Dermis microvascular lymphatic vessel endothelial cell (primary cell): ENCODE results near the gene SCAF4. TPM values are rescaled to one million over a fixed set of nuclear protein-coding genes. Genes with fewer than 3 reads are reported as not detected.

ENCODE experiments used
- DNase-seq, 2 donors: peaks; one replicate each; pipeline versions ENCODE4 v3.0.0 to v3.0.0-alpha.2; 2010; ENCODE audit warnings: low read depth in 2 of 2
- total RNA-seq: library from RNA; depleted of rRNA; stranded (reverse); fragments of >200 nt; gene quantifications from 2 replicates; pipeline ENCODE4 v1.2.1, GENCODE V29; 2014

SCAF4 gene
- total RNA-seq, 1 donor from 2014 or later: 2.6 TPM

DNA sequence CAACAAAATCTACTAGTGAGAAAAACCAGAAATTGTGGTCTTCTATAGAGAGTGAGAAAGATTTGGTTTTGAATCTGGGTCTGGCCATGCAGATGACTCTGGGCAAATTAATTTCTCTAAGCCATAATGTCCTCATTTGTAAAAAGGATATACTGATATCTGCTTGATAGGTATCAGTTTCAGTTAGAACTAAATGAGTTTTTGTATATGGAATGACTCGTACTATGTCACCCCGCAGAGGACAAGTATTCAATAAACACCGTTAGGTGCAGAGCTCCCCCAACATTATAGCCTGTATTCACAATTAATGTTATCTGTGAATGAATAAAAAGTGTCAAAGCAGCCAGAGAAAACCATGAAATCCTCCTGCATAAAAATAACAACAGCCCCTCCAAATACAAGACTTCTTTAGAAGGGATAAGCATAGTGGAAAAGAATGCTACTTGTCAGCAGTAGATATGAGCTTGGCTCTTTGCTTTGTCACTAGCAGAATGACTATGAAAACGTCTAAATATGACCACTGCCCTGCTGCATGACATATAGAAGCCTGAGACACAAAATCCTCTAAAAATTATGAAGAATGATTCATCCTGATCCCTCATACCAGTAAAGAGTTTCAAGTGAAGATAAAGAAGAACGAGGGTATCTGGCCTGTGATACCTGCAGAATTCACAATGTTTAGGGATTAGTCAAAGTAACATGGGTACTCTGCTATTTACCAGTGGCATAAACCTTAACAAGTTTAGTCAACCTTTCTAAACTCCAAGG, 17.8 kb downstream of the SCAF4 start:
- DNase-seq: no peak

DNA sequence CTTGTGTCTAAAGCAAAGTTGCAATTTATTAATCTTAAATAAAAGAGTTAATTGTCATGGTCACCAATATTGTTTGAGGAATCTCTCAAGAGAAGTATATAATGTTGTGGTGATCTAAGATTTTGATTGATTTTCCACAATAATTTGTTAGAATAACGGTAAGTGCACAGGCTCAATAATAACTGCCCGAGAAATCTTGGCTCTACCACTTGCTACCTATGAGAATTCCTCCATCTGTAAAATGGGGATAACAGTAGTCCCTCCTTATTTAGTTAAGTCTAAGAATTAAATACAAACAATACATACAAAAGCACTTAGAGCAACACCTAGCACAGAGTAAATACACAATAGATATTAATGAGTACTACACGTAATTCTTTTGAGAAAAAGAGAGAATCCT, 18.8 kb downstream of the SCAF4 start:
- DNase-seq: no peak

DNA sequence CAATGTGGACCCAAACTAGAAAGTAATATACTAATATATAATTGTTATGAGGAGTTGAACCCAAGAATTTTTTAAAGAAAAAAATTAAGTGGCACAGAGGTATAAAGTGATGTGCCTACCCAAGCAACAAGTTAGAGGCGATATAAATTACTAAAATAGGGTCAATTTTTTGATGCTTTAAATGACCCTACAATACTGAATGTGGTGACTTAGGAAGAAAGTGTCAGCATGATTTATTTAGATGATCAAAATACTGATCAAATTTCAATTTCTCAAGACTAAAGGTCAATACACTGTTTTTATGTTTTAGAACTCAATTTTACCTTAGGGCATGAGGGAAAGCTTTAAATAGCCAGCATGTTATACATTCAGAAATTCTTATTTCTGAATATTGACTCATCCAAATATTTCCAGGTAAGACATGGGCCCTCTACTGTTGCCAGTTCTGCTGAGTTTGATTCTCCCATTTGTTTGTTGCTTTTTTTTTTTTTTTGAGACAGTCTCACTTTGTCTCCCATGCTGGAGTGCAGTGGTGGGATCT, 20.1 kb downstream of the SCAF4 start:
- DNase-seq: no peak

- DNase-seq: no peak
These were observed 20.6 kb downstream of the SCAF4 start for GRCh38 chr21:31711326-31711725.

DNA sequence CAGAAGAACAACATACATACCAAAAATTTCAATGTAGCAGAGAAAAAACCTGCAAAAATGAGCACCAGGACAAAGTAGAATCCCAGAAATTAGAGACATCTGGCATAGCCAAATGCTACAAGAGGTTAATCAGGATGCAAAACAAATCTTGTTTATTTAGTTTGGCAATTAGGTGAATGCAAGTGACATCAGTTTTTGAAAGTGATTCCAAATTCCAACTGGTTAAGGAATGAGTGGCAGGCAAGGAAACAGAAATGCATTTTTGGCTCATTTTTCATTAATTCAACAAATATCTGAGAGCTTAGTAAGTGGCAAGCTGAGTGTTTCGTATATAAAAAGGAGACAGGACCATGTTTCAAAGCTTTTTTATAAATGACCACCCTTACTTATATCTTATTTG, 21.3 kb downstream of the SCAF4 start:
- peak in 1 of 2 donors; percentile 7 for DNase-seq

- no peak for DNase-seq
These were observed 23.4 kb downstream of the SCAF4 start for GRCh38 chr21:31708541-31708940.

DNA sequence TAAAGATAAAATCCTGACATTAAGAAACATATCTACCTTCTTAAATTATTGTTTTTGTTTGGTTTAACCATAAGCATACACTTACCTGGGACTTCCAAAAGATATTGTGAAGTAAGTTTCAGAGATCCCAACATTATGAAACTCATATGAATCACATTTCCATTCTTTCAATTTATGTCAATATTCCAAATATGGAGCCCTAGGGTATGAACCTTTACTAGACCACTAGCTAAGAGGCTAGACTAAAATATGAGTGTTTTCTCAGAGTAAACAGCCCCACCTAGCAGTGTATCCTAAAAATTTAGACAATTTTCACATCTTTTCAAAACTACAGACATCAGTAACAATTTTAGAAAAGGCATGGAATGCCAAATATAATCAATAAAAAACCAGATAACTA, 24.4 kb downstream of the SCAF4 start:
- no peak for DNase-seq

GRCh38 chr21:31706562-31706961, 25.4 kb downstream of the SCAF4 start:
- no peak for DNase-seq

DNA sequence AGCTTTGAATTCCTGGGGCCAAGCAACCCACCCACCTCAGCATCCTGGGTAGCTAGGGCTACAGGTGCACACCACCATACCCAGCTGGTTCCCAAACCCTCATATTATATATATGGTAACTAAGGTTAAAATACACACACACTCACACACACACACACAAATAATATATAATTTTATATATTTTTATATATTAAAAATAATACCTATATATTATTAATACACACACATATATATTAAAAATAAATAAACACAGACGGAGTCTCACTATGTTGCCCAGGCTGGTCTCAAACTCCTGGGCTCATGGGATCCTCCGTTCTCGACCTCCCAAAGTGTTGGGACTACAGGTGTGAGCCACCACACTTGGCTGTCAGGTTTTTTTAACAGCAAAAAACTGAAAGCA, 31.9 kb downstream of the SCAF4 start:
- no peak for DNase-seq

- no peak for DNase-seq
These were observed 33.5 kb downstream of the SCAF4 start for GRCh38 chr21:31698461-31698860.

- no peak for DNase-seq
These were observed 35.5 kb downstream of the SCAF4 start for GRCh38 chr21:31696424-31696823.

DNA sequence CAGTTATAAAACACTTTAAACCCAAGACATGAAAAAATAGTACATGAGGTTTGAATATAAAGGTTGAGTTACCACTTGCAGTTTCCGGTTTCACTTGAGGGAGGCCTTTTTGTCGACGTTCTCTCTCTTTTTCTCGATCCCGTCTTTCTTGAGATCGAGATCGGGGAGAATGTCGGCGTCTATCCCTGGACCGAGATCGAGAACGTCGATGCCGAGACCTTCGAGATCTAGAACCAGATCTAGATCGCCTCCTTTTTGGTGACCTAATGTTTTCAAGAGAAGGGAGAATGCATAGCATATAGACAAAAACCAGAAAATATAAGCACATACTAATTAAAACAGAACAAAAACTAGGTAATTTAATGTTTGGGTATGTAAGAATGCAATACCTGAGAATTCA, 38.7 kb downstream of the SCAF4 start:
- DNase-seq: no peak

GRCh38 chr21:31688603-31689368, 43.1 kb downstream of the SCAF4 start:
- no peak for DNase-seq

DNA sequence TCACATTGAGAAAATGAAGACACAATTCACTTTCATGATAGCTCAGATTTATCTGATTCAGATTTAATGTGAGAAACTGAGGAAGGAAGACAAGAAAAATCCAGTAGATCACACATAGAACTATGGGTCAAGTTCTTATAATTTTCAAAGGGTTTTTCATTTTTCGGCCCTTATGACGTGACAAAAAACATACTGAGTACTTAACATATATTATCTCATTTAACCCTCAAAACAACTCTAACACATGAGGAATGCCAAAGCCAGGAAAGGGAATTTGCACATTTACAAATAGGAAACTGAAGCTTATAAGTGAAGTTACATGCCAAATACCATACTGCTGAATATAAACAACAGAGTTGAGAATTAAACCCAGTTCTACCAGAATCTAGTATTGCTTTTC, 44.8 kb downstream of the SCAF4 start:
- DNase-seq: no peak

- no peak for DNase-seq
These were observed 45.5 kb downstream of the SCAF4 start for GRCh38 chr21:31686272-31686915.

DNA sequence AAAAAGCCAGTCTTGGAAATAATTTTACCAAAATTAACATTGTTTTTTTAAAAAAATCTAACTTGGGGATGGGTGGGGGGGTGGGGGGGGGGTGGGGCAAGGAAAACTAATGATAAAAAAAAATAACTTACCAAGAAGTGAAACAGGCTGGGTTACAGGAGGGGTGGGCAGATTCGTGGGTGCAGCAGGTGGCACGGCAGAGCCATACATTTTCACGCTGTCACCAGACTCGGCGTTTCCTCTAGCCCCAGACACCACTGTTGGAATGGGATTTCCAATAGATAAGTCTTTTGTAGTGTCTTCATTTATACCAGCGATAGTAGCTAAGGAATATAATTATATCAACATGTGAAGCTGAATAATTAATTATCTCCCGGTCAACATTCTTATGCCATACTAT, 47.0 kb downstream of the SCAF4 start:
- no peak for DNase-seq

DNA sequence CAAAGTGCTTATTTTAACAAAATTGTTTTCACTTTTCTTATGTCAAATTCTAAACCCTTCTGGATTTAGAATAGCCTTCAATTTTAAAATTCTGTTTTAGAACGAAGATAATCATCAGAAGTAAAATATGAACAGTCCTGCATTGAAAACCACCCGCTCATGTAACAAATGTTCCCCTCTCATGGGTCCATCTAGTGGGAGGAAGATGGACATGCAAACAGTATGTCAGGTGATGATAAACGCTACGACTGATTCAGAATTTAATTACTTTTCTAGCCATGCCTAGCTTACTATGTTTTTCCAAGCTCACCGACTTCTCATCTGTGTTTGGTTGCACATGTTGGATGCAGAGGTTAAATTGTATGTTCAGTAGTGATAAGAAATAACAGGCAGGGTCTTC, 48.9 kb downstream of the SCAF4 start:
- DNase-seq: no peak

DNA sequence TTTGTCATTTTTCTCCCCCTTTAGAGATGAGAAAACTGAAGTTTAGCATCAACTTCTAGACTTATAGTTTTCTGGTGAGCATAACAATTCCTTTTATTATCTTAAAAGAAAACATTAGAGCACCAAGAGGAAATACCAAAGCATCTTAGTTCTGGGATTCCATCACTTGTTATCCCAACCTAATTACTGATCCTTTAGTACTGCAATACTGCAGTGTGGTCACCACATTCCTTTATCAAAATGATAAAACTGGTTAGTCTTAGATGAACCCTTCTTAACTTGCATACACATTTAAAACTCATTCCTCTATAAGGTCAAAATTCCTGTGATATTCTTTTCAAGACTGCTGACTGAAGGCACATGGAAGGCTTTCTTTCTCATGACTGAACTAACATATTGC, 49.3 kb downstream of the SCAF4 start:
- DNase-seq: no peak

- no peak for DNase-seq
These were observed 53.4 kb downstream of the SCAF4 start for GRCh38 chr21:31678478-31678877.

- no peak for DNase-seq
These were observed 54.9 kb downstream of the SCAF4 start for GRCh38 chr21:31677047-31677446.

DNA sequence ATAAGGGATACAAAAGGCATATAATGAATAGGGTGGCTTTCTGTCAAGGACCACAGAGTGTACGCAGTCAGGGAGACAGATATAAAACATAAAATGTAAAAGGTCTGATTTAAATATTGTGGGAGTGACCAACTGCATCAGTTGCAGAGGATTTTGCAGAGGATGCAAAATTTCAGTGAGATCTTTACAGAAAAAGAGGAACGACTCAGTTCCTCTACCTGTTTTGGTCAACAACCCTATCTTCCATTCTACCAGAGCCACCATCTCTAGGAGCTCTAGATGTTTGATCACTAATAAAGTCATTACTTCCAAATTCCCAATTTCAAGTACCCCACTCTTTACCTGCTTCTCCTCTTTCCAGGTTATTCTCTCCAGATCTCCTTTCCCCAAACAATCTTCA, 56.0 kb downstream of the SCAF4 start:
- no peak for DNase-seq

DNA sequence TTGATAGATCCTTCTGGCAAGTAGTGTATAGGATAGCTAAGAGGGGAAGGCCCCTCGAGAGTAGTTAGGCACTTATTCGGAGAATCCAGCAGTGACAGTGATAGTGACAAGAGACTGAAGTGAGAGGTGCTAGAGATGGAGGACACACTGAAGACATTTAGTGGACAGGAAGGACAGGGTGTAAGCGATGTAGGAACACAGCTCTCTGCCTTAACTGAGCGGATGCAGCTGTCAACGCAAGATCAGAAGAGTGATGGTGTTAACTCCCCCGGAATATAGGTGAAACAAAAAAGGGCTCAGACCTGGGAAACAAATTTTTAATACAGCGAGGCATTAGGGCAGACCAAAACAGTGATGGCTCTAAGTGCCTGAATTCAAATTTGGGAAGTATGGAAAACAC, 56.6 kb downstream of the SCAF4 start:
- DNase-seq: no peak
